Activated T-cell treated with anti-CD3 and anti-CD28 coated beads, Interleukin-2, amount 50 U/mL, for 4 hours (primary cell): Measurements from ENCODE around the gene GLA. TPM values are rescaled to one million over a fixed set of nuclear protein-coding genes. Genes with fewer than 3 reads are reported as not detected.

Source experiments
- ATAC-seq, 2 donors: fragments of 200-7000 bp; cut with Tn5 transposase; one replicate each; pipeline ENCODE4 v1.10.0; 2021
- DNase-seq: peaks from one replicate; pipeline ENCODE4 v3.0.0-alpha.2; 2020
- H3K27me3 Mint-ChIP-seq: one replicate; pipeline ENCODE4 v1.8.0; 2021; ENCODE audit warnings: low read depth, mixed read lengths
- H3K36me3 Mint-ChIP-seq: one replicate; pipeline ENCODE4 v1.8.0; 2022; ENCODE audit warnings: mixed read lengths; ENCODE audit not compliant: insufficient read depth
- H3K4me1 Mint-ChIP-seq: one replicate; pipeline ENCODE4 v1.8.0; 2021; ENCODE audit warnings: low read depth, mixed read lengths
- H3K4me3 Mint-ChIP-seq: one replicate; pipeline ENCODE4 v1.8.0; 2021; ENCODE audit warnings: mild to moderate bottlenecking, moderate library complexity, mixed read lengths
- H3K9me3 Mint-ChIP-seq: one replicate; pipeline ENCODE4 v1.8.0; 2021; ENCODE audit warnings: mixed read lengths
- total RNA-seq, 3 donors: library from RNA; stranded (reverse); gene quantifications; one replicate each; pipeline ENCODE4 v1.2.1, GENCODE V29; 2021

The GLA gene
- total RNA-seq, 3 donors from 2014 or later = 49.6 to 70.8 (median 62.4) TPM

DNA sequence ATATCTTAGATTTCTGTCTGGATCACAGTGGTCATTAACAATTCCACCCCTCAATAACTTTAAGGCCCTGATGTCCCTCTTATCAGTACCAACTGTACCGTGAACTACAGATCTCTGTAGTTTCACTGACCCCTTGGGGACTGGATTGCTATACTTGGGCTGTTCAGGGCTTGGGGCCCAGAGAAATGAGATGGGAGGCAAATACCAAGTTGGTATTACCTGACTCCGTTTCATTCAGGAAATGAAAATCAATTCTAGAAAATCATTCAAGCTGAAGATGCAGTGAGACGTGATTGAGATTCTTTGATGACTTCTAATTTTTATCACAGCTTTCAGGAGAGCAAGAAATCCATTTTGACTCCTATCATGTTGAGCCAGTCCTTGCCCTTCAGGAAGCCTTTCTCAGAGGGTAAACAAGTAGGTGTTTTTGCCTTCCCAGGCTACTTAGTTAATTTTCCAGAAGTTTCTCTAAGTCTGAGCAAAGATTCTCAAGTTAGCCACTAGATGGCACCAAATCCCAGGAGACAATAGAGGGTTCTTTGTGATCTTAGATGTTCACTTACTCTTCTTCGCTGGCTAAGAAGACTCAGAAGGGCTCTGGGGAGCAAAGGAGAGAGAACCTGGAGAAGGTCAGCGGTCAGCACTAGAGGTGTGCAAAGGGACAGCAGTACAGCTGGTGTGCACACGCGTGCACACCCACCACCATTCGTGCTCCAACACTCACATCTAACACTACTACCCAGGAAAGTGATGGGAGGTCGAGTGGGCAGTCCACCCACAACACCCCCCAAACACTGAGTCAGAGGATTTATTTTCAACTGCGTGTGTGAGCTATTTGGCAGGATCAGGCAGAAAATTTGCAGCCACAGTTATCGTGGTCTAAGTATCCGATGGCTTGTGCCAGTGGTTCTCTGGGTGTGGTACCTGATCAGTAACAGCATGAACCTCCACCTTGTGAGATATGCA is 7.7 kb upstream of the GLA start:
- no peaks in the 10 kb centered on the region for H3K9me3 Mint-ChIP-seq
- H3K4me1 Mint-ChIP-seq = peaks cover 46% of the 10 kb centered on the region
- ATAC-seq (peak; percentile 54 to 71), DNase-seq (no peak)
- H3K36me3 Mint-ChIP-seq = peaks cover 13% of the 10 kb centered on the region
- H3K27me3 Mint-ChIP-seq = no peaks in the 10 kb centered on the region
- peak overlapping the region; percentile 47 for H3K4me3 Mint-ChIP-seq

- H3K4me3 Mint-ChIP-seq = no peak overlapping the region
- H3K27me3 Mint-ChIP-seq = no peaks in the 10 kb centered on the region
- H3K9me3 Mint-ChIP-seq = no peaks in the 10 kb centered on the region
- peaks cover 13% of the 10 kb centered on the region for H3K36me3 Mint-ChIP-seq
- DNase-seq (no peak), ATAC-seq (no peak)
- H3K4me1 Mint-ChIP-seq = peaks cover 35% of the 10 kb centered on the region
These were observed 4.3 kb upstream of the GLA start for GRCh38 chrX:101411984-101412383.

DNA sequence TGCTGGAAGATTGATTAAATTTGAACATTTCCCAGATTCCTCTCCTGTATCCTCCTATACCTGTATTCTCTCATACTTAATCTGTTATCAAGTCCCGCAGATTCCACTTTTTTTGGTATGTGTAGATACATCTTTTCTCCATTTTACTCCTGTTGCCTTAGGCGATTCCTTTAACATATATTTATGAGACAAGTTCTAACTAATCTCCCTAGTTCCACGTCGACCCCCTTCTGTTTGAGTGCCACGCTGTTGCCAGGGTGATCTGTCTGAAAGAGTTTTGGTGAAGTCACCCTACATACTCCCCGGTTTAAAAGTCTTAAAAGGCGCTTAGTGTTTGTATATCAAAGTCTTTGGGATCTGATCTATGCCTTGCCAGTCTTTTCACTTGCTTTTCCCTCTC is 2.7 kb upstream of the GLA start:
- DNase-seq = no peak
- Mint-ChIP-seq H3K36me3 (peaks cover 13% of the 10 kb centered on the region), H3K27me3 (no peaks in the 10 kb centered on the region)

DNA sequence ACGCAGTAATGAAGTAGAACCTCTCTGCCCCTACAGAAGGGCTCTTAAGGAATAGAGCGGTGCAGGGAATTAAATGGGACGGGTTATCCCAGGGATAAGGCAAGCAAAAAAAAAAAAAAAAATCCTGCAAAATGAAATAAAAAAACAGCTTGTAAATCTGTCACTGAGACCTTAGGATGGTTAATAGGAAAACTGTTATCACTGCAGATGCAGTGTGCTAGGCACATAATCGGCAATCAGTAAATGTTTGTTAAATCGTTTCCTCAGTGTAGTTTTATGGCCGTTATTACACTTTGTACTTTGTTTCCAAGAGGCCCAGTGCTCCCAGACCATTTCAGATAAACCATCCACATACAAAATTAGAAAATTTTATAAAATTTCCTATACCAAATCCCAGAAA is 1.3 kb upstream of the GLA start:
- peaks cover 15% of the 10 kb centered on the region for H3K36me3 Mint-ChIP-seq
- H3K4me3 Mint-ChIP-seq = peak overlapping the region; percentile 95
- ATAC-seq (no peak), DNase-seq (no peak)
- no peaks in the 10 kb centered on the region for H3K9me3 Mint-ChIP-seq
- no peaks in the 10 kb centered on the region for H3K27me3 Mint-ChIP-seq
- peaks cover 27% of the 10 kb centered on the region for H3K4me1 Mint-ChIP-seq

More for the DNA sequence above, 2.7 kb upstream of the GLA start:
- peak overlapping the region; percentile 72 for H3K4me3 Mint-ChIP-seq
- no peak for ATAC-seq
- H3K9me3 Mint-ChIP-seq = no peaks in the 10 kb centered on the region
- peaks cover 34% of the 10 kb centered on the region for H3K4me1 Mint-ChIP-seq

DNA sequence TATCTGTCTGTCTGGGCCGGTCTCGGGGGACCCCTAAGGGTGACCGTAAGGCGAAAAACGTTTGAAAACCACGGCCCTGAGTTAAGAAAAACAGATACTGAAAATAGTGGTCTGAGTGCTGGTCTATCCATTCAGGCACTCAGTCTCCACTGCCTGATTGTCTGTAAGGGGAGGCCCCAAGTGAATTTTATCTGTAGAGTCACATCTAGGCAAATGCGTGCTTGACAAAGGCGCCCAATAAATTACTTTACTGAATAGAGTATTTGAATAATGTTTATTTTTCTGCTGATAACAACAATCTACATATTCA is 762 bp upstream of the GLA start:
- Mint-ChIP-seq H3K4me1 (peaks cover 27% of the 10 kb centered on the region), H3K4me3 (peak overlapping the region; percentile 95), H3K36me3 (peaks cover 16% of the 10 kb centered on the region), H3K27me3 (no peaks in the 10 kb centered on the region), H3K9me3 (no peaks in the 10 kb centered on the region)
- peak; percentile 38 to 42 for ATAC-seq
- no peak for DNase-seq

GRCh38 chrX:101407167-101407747 is 468 bp downstream of the GLA start:
- peaks cover 10% of the 10 kb centered on the region for H3K36me3 Mint-ChIP-seq
- H3K4me3 Mint-ChIP-seq = peak overlapping the region; percentile 95
- peaks cover 19% of the 10 kb centered on the region for H3K4me1 Mint-ChIP-seq
- H3K27me3 Mint-ChIP-seq = no peaks in the 10 kb centered on the region
- ATAC-seq (no peak), DNase-seq (no peak)
- no peaks in the 10 kb centered on the region for H3K9me3 Mint-ChIP-seq

GRCh38 chrX:101399825-101400224 is 7.9 kb downstream of the GLA start:
- Mint-ChIP-seq H3K4me1 (peaks cover 5% of the 10 kb centered on the region), H3K9me3 (no peaks in the 10 kb centered on the region), H3K27me3 (no peaks in the 10 kb centered on the region), H3K36me3 (peaks cover 18% of the 10 kb centered on the region), H3K4me3 (no peak overlapping the region)
- ATAC-seq (no peak), DNase-seq (no peak)

DNA sequence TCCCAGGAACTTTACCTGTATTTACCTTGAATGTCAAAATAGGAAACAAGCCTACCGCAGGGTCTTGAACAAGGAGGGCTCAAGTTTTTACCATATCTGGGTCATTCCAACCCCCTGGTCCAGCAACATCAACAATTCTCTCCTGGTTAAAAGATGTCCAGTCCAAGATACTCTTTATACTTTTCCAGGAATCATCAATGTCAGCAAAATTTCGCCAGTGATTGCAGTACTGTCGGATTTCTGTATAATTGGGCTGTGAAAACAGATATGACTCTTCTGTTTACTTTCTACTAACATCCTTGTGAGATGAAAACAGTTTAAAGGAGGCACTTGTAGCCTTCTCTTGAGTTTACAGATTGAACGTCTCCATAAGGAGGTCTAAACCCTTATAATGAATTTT is 9.0 kb downstream of the GLA start:
- Mint-ChIP-seq H3K9me3 (no peaks in the 10 kb centered on the region), H3K36me3 (peaks cover 19% of the 10 kb centered on the region)

DNA sequence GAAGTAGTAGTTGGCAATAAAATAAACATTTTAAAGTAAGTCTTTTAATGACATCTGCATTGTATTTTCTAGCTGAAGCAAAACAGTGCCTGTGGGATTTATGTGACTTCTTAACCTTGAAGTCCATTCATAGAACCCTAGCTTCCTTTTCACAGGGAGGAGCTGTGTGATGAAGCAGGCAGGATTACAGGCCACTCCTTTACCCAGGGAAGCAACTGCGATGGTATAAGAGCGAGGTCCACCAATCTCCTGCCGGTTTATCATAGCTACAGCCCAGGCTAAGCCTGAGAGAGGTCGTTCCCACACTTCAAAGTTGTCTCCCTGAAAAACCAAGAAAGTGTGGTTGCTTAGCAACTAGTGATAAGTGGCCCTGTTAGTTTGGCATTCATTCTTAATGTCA is 9.9 kb downstream of the GLA start:
- Mint-ChIP-seq H3K4me1 (peaks cover 12% of the 10 kb centered on the region), H3K4me3 (no peak overlapping the region), H3K27me3 (no peaks in the 10 kb centered on the region), H3K36me3 (peaks cover 24% of the 10 kb centered on the region), H3K9me3 (no peaks in the 10 kb centered on the region)
- no peak for ATAC-seq
- DNase-seq = no peak

More for the DNA sequence above, 9.0 kb downstream of the GLA start:
- ATAC-seq (no peak), DNase-seq (no peak)
- Mint-ChIP-seq H3K27me3 (no peaks in the 10 kb centered on the region), H3K4me1 (peaks cover 9% of the 10 kb centered on the region), H3K4me3 (no peak overlapping the region)

- no peaks in the 10 kb centered on the region for H3K9me3 Mint-ChIP-seq
- peaks cover 14% of the 10 kb centered on the region for H3K4me1 Mint-ChIP-seq
- DNase-seq (no peak), ATAC-seq (no peak)
- H3K4me3 Mint-ChIP-seq = no peak overlapping the region
- no peaks in the 10 kb centered on the region for H3K27me3 Mint-ChIP-seq
- peaks cover 37% of the 10 kb centered on the region for H3K36me3 Mint-ChIP-seq
These were observed 11.9 kb downstream of the GLA start for GRCh38 chrX:101395789-101396188.

- H3K4me3 Mint-ChIP-seq = peak overlapping the region; percentile 97
- H3K4me1 Mint-ChIP-seq = peaks cover 18% of the 10 kb centered on the region
- H3K9me3 Mint-ChIP-seq = no peaks in the 10 kb centered on the region
- peaks cover 34% of the 10 kb centered on the region for H3K36me3 Mint-ChIP-seq
- no peaks in the 10 kb centered on the region for H3K27me3 Mint-ChIP-seq
- DNase-seq (no peak), ATAC-seq (no peak)
These were observed 13.4 kb downstream of the GLA start for GRCh38 chrX:101394372-101394771.

DNA sequence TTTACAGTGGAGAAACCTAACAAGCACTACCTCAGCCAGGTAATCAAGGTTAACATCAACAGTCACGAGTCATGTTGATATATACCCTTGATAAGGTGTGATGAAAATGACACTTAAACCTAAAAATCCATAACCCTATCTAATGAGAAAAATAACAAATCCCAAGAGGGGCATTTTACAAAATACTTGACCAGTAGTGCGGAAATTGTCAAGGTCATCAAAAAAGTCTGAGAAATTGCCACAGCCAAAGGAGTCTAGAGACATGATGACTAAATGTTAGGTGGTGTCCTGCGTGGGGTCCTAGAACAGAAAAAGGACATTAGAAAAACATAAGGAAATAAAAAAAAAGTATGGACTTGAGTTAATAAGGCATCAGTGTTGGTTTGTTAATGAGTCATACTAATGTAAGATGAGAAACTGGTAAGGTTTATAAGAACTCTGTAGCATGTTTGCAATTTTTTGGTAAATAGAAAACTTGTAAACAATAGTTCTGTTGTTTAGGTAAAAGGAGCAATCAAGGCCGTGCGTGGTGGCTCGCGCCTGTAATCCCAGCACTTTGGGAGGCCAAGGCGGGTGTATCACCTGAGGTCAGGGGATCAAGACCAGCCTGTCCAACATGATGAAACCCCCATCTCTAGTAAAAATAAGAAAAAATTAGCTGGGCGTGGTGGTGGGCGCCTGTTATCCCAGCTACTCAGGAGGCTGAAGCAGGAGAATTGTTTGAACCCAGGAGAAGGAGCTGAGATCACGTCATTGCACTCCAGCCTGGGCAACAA is 14.0 kb downstream of the GLA start:
- H3K4me3 Mint-ChIP-seq = peak overlapping the region; percentile 97
- H3K9me3 Mint-ChIP-seq = no peaks in the 10 kb centered on the region
- H3K4me1 Mint-ChIP-seq = peaks cover 18% of the 10 kb centered on the region
- ATAC-seq (no peak), DNase-seq (no peak)
- H3K27me3 Mint-ChIP-seq = no peaks in the 10 kb centered on the region
- peaks cover 34% of the 10 kb centered on the region for H3K36me3 Mint-ChIP-seq

GRCh38 chrX:101391831-101392230 is 15.9 kb downstream of the GLA start:
- Mint-ChIP-seq H3K4me1 (peaks cover 18% of the 10 kb centered on the region), H3K4me3 (peak overlapping the region; percentile 97)

DNA sequence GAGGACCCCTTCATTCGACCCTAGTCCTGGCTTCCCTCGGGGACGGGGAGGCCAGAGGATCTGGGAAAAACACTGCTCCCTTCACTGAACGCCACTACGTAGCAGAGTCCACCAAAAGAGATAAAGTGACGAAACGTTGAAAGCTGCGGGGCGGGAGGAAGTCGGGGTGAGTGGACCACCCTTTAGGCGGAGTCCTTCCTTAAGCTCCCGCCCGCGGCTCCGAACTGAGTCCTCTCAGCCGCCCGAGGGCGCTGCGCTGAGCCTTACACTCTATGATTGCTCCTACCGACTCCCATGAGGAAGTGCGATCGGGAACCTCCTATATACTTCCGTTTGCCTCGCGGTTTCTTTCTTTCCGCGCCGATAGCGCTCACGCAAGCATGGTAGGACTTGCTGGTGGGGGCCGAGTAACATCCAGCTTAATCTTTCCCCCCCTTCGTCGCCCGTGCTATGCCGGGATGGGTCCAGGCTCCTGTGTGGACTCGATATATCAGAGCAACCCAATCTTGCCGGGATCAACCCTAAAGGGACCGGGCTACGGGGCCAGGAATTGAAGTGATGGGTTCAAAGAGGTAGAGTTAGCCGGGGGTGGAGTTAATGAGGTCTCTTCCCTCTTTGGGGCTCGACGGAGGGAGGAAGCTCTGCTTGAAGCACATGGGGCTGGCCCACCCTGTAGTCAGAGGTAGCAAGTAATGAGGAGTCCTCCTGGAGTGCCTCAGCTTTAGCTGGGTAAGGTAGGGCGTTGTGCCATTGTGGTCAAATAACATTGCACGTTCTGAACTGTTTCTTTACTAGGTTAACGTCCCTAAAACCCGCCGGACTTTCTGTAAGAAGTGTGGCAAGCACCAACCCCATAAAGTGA is 16.8 kb downstream of the GLA start, which contains the start of gene RPL36A:
RPL36A (plus strand) TSS at position 348 of the 862 bp plus-strand sequence; CDS start at position 381, 33 bp downstream.
- Mint-ChIP-seq H3K4me1 (peaks cover 20% of the 10 kb centered on the region), H3K36me3 (peaks cover 34% of the 10 kb centered on the region), H3K9me3 (no peaks in the 10 kb centered on the region), H3K27me3 (no peaks in the 10 kb centered on the region), H3K4me3 (peak within 1 kb of the TSS; percentile 97)
- ATAC-seq = peak; percentile 94 to 96
- peak; percentile 77 for DNase-seq

More at GRCh38 chrX:101391831-101392230, 15.9 kb downstream of the GLA start:
- no peak for DNase-seq
- no peak for ATAC-seq
- Mint-ChIP-seq H3K36me3 (peaks cover 34% of the 10 kb centered on the region), H3K27me3 (no peaks in the 10 kb centered on the region), H3K9me3 (no peaks in the 10 kb centered on the region)
